ENCODE measurements around the gene REL.

Gene REL

GRCh38 chr2:60962528-60962927 lies 81.2 kb downstream of the REL start:
- TF ChIP-seq CTCF (IDR thresholded peaks at IDR 0.05; ENCODE audit: insufficient read depth, low read depth, low read length, missing control alignments) = no peak
- no peak for DNase-seq (ENCODE audit: low read depth)
- no peak overlapping the region for H3K4me3 ChIP-seq (ENCODE audit: low read length)

GRCh38 chr2:60963190-60963589 lies 81.8 kb downstream of the REL start:
- no peak for DNase-seq (ENCODE audit: low read depth)
- TF ChIP-seq CTCF (IDR thresholded peaks at IDR 0.05; ENCODE audit: insufficient read depth, low read depth, low read length, missing control alignments) = no peak
- H3K4me3 ChIP-seq (ENCODE audit: low read length) = no peak overlapping the region

DNA sequence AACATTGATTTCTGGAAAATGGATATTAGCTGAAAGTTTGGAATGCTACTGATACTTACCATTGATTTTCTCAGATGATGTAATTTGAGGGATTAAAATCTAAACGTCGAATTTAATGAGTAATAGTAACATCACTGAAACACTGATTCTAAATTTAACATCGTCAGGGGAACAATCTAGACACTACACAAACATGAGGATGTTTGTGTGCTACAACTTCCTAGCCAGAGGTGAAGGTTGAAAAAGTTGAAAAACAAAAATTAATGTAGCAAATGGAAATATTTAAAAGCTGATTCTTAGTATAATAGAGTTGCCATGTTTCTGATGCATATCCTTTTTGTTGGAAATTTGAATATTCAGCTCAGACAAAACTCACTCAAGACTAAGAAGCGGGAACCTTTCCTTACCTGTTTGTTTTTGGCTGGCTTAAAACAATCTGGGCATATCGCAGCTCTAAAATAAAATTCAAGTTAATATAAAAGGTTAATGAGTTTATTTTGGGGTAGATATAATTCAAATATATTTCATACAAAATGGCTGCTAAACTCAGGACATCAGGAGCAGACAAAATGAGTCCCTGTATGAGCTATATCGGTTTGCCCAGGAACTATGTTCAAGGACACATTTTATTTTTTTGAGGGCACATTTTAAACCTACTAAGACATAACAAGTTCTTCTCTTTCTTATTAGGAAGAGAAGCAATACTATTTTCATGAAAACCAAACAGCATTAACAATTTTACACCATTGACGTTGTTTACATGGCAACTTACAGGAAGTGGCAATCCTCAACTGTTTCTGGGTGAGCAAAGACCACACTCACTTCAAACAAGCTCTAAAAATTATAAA lies 83.5 kb downstream of the REL start:
- H3K4me3 ChIP-seq (ENCODE audit: low read length) = no peak overlapping the region
- no peak for DNase-seq (ENCODE audit: low read depth)
- no peak for TF ChIP-seq CTCF (IDR thresholded peaks at IDR 0.05; ENCODE audit: insufficient read depth, low read depth, low read length, missing control alignments)

DNA sequence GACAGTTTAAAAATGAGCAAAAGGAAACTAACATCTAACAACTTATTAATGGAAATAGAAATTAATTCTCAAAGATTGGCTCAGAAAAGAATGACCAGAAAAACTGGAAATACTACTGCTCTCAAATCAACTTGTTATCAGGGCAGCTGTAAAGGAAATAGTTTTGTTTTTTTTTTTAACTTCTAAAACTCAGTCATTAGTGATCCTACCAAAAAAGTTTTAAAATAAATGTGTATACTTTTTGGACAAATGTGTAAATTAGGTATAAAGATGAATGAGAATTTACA lies 84.1 kb downstream of the REL start:
- no peak for DNase-seq (ENCODE audit: low read depth)
- TF ChIP-seq CTCF (IDR thresholded peaks at IDR 0.05; ENCODE audit: insufficient read depth, low read depth, low read length, missing control alignments) = no peak
- no peak overlapping the region for H3K4me3 ChIP-seq (ENCODE audit: low read length)

DNA sequence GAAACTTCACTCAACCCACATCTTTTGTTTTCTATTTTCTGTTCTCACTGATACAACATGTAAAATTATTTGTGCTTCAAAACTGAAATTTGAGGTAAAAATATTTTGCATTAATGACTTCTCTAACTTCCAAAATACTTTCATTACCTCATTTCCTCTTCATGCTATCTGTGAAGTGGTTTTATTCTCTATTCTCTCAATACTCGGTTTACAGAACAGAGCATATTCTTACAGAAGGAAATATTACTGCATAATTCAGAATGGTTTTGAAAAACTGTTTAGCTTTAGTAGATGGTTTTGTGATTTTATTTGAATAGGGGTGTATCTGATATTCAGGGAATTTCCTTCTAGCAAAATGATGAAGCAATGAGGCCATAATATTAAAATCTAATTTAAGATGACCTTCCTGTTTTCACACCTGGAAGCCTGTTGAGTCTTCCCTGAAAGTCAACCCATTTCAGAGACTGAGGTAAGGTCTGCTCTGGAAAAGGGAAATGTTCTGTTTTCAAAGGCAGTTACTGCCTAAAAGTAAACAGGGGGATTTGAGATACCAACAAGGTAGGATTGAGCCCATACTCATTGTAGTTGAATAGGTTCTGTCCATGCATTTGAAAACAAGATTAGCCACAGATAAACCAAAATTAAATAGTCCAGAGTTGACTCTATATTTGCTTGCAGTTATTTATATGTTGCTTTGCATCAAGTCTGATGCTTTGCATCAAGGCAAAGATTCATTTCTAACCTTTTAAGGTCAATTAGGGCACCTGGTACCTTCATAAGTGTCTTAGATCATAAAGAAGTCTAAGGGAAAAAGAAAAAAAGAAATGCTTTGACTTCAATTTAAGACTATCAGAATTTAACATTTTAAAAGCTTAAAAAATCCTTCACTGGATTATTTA lies 85.4 kb downstream of the REL start:
- TF ChIP-seq CTCF (IDR thresholded peaks at IDR 0.05; ENCODE audit: insufficient read depth, low read depth, low read length, missing control alignments) = no peak
- H3K4me3 ChIP-seq (ENCODE audit: low read length) = no peak overlapping the region
- no peak for DNase-seq (ENCODE audit: low read depth)

DNA sequence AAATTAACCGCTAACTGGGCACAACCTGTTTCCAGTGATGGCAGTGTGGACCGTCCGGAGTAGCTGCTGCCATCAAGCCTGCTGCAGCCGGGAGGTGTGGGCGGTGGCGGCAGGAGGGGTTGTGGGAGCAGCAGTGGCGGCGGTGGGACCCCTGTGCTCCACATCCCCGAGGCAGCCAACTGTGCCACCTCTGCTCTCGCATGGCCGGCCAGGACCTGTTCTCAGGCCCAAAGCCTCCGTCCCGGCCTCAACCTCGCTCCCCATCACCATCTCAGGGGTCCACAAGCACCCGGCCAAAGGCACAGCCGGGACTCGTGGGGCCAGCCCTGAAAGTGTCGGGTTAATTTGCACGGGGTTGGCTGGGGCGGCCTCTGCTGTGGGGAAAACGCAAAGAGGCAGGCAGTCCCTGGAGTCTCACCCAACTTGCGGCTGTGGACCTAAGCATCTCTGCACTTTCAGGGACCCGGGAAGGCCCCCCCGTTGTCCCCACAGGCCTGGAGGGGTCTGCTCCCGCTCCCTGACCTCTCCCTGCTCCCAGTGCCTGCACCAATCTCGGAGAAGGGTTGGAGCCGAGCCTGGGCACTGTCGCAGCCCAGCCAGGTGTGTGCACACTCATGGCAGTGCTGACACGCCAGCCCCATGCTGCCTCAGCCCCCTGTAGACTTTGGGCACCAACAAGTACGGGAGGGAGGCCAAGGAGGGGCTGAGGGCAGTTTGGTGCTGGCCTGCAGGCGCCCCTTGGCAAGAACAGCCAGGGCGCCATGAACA lies 91.7 kb downstream of the REL start:
- DNase-seq (ENCODE audit: low read depth) = no peak
- no peak overlapping the region for H3K4me3 ChIP-seq (ENCODE audit: low read length)
- no peak for TF ChIP-seq CTCF (IDR thresholded peaks at IDR 0.05; ENCODE audit: insufficient read depth, low read depth, low read length, missing control alignments)

Measured in epithelial cell of esophagus (primary cell).